NCI-H1417 treated with DMSO at 0.1 percent for 48 hours (cell line): Measurements from ENCODE around the gene AGFG2.
"Not testable (repeated sequence)": the region's sequence is repeated elsewhere in the genome, so short reads cannot be mapped to it uniquely, and the experiment has no call there.

Experiments
- DNase-seq: peaks from one replicate; lab custom pipeline; 2025; lab: John Stamatoyannopoulos, UW

The AGFG2 gene

GRCh38 chr7:100521076-100521475 lies 17.9 kb upstream of the AGFG2 start:
- no peak for DNase-seq

- not testable (repeated sequence) for DNase-seq
Measured at GRCh38 chr7:100521909-100522593, 17.0 kb upstream of the AGFG2 start.

- DNase-seq, result not testable (repeated sequence)
Measured at GRCh38 chr7:100523192-100523591, 15.8 kb upstream of the AGFG2 start.

- not testable (repeated sequence) for DNase-seq
Measured at GRCh38 chr7:100528108-100528866, 10.7 kb upstream of the AGFG2 start.

GRCh38 chr7:100532165-100533022 lies 6.6 kb upstream of the AGFG2 start:
- DNase-seq, result no peak

GRCh38 chr7:100535982-100536381 lies 3.0 kb upstream of the AGFG2 start:
- DNase-seq, result not testable (repeated sequence)

- DNase-seq, result not testable (repeated sequence)
Measured at GRCh38 chr7:100536695-100537094, 2.3 kb upstream of the AGFG2 start.

- DNase-seq, result no peak
Measured at GRCh38 chr7:100538348-100538653, 702 bp upstream of the AGFG2 start.

GRCh38 chr7:100539436-100540006 lies 518 bp downstream of the AGFG2 start:
- no peak for DNase-seq

- DNase-seq, result no peak
Measured at GRCh38 chr7:100540073-100540723, 1.2 kb downstream of the AGFG2 start.

- not testable (repeated sequence) for DNase-seq
Measured at GRCh38 chr7:100541309-100541708, 2.3 kb downstream of the AGFG2 start.

- DNase-seq, result no peak
Measured at GRCh38 chr7:100543586-100543985, 4.6 kb downstream of the AGFG2 start.

GRCh38 chr7:100544386-100544785 lies 5.4 kb downstream of the AGFG2 start:
- DNase-seq, result no peak

- no peak for DNase-seq
Measured at GRCh38 chr7:100544967-100545359, 6.0 kb downstream of the AGFG2 start.

- no peak for DNase-seq
Measured at GRCh38 chr7:100545360-100546128, 6.5 kb downstream of the AGFG2 start.

- DNase-seq, result no peak
Measured at GRCh38 chr7:100546129-100546925, 7.3 kb downstream of the AGFG2 start.

GRCh38 chr7:100546926-100547800 lies 8.2 kb downstream of the AGFG2 start:
- peak; percentile 47 for DNase-seq

GRCh38 chr7:100547872-100548271 lies 8.9 kb downstream of the AGFG2 start:
- no peak for DNase-seq

- DNase-seq, result not testable (repeated sequence)
Measured at GRCh38 chr7:100548446-100548845, 9.4 kb downstream of the AGFG2 start.
